H9 (cell line): ENCODE measurements around the gene PCGF6. TPM values are rescaled to one million over a fixed set of nuclear protein-coding genes. Genes with fewer than 3 reads are reported as not detected.

ENCODE experiments used
- DNase-seq: peaks from one replicate; pipeline ENCODE4 v3.0.0-alpha.2; 2017
- H2AFZ ChIP-seq: one replicate; pipeline ENCODE4 v1.6.1; 2013; ENCODE audit warnings: mild to moderate bottlenecking, low read length, control low read depth, moderate library complexity
- H2AK5ac ChIP-seq: 2 replicates; pipeline ENCODE4 v1.6.1; 2013; ENCODE audit warnings: low read length, control low read depth, mixed read lengths; ENCODE audit not compliant: insufficient read length
- H2BK120ac ChIP-seq: one replicate; pipeline ENCODE4 v1.6.1; 2013; ENCODE audit warnings: low read depth, mild to moderate bottlenecking, low read length, control low read depth, inconsistent platforms; ENCODE audit not compliant: poor library complexity, severe bottlenecking
- H2BK12ac ChIP-seq: 2 replicates; pipeline ENCODE4 v1.6.1; 2013; ENCODE audit warnings: low read length, control low read depth, mixed read lengths, low read depth; ENCODE audit not compliant: insufficient read length
- H2BK15ac ChIP-seq: 2 replicates; pipeline ENCODE4 v1.6.1; 2013; ENCODE audit warnings: low read depth, low read length, control low read depth
- H2BK20ac ChIP-seq: one replicate; pipeline ENCODE4 v1.6.1; 2013; ENCODE audit warnings: low read depth, mild to moderate bottlenecking, low read length, control low read depth, inconsistent platforms; ENCODE audit not compliant: poor library complexity, severe bottlenecking
- H2BK5ac ChIP-seq: 2 replicates; pipeline ENCODE4 v1.6.1; 2013; ENCODE audit warnings: low read length, control low read depth, mixed read lengths; ENCODE audit not compliant: insufficient read length
- H3K14ac ChIP-seq: 2 replicates; pipeline ENCODE4 v1.6.1; 2013; ENCODE audit warnings: low read length, control low read depth; ENCODE audit not compliant: insufficient read depth
- H3K18ac ChIP-seq: 2 replicates; pipeline ENCODE4 v1.6.1; 2013; ENCODE audit warnings: low read depth, mild to moderate bottlenecking, mixed read lengths, low read length, control low read depth; ENCODE audit not compliant: insufficient read length
- H3K23ac ChIP-seq: 2 replicates; pipeline ENCODE4 v1.6.1; 2013; ENCODE audit warnings: low read length, control low read depth, mixed read lengths, low read depth; ENCODE audit not compliant: insufficient read length
- H3K23me2 ChIP-seq: 2 replicates; pipeline ENCODE4 v1.6.1; 2013; ENCODE audit warnings: low read depth, mild to moderate bottlenecking, mixed read lengths, low read length, control low read depth; ENCODE audit not compliant: insufficient read length, poor library complexity, severe bottlenecking
- H3K27ac ChIP-seq: 2 replicates; pipeline ENCODE4 v1.5.1; 2013; ENCODE audit warnings: low read length, control low read depth, mixed read lengths, low read depth; ENCODE audit not compliant: insufficient read length
- H3K27me3 ChIP-seq: 2 replicates; pipeline ENCODE4 v1.6.1; 2013; ENCODE audit warnings: low read length, control low read depth, inconsistent platforms; ENCODE audit not compliant: insufficient read depth
- H3K4ac ChIP-seq: 2 replicates; pipeline ENCODE4 v1.6.1; 2013; ENCODE audit warnings: low read depth, mild to moderate bottlenecking, control low read depth, inconsistent platforms, low read length, moderate library complexity
- H3K4me1 ChIP-seq: 2 replicates; pipeline ENCODE4 v1.6.1; 2013; ENCODE audit warnings: low read length, control low read depth, inconsistent platforms; ENCODE audit not compliant: insufficient read depth
- H3K4me2 ChIP-seq: 2 replicates; pipeline ENCODE4 v1.6.1; 2013; ENCODE audit warnings: low read length, control low read depth, mixed read lengths; ENCODE audit not compliant: insufficient read length, insufficient read depth
- H3K56ac ChIP-seq: 2 replicates; pipeline ENCODE4 v1.6.1; 2013; ENCODE audit warnings: low read depth, mild to moderate bottlenecking, mixed read lengths, low read length, control low read depth; ENCODE audit not compliant: insufficient read length
- H3K79me1 ChIP-seq: 2 replicates; pipeline ENCODE4 v1.6.1; 2013; ENCODE audit warnings: low read depth, mild to moderate bottlenecking, moderate library complexity, low read length, control low read depth, inconsistent platforms; ENCODE audit not compliant: insufficient read depth, poor library complexity, severe bottlenecking
- H3K79me2 ChIP-seq: 2 replicates; pipeline ENCODE4 v1.6.1; 2013; ENCODE audit warnings: low read length, control low read depth, inconsistent platforms; ENCODE audit not compliant: insufficient read depth
- H3K9ac ChIP-seq: 2 replicates; pipeline ENCODE4 v1.6.1; 2013; ENCODE audit warnings: low read length, control low read depth, mixed read lengths; ENCODE audit not compliant: insufficient read length; ENCODE audit errors: extremely low read depth
- H3K9me3 ChIP-seq: one replicate; pipeline ENCODE4 v1.6.1; 2013; ENCODE audit warnings: low read depth, low read length, inconsistent platforms; ENCODE audit not compliant: control insufficient read depth
- H3T11ph ChIP-seq: one replicate; pipeline ENCODE4 v1.6.1; 2013; ENCODE audit warnings: mild to moderate bottlenecking, low read length, control low read depth, inconsistent platforms
- H4K20me1 ChIP-seq: one replicate; pipeline ENCODE4 v1.6.1; 2013; ENCODE audit not compliant: control insufficient read depth, insufficient read length, insufficient read depth
- H4K5ac ChIP-seq: 2 replicates; pipeline ENCODE4 v1.6.1; 2013; ENCODE audit warnings: low read depth, mild to moderate bottlenecking, mixed read lengths, low read length, control low read depth; ENCODE audit not compliant: insufficient read length
- H4K8ac ChIP-seq: replicated peaks from 2 replicates; pipeline ENCODE4 v1.6.1; 2013; ENCODE audit warnings: low read length, control low read depth, mixed read lengths, low read depth; ENCODE audit not compliant: insufficient read length
- H4K91ac ChIP-seq: 2 replicates; pipeline ENCODE4 v1.6.1; 2013; ENCODE audit warnings: low read depth, mild to moderate bottlenecking, moderate library complexity, mixed read lengths, low read length, control low read depth; ENCODE audit not compliant: insufficient read length
- H3K27ac Mint-ChIP-seq, 3 experiments: 2 replicates in 2 of 3; 3 replicates in 1 of 3; pipeline ENCODE4 v1.8.0; 2020 to 2021; ENCODE audit warnings: mixed read lengths in 3 of 3, mild to moderate bottlenecking in 1 of 3, moderate library complexity in 1 of 3
- H3K27me3 Mint-ChIP-seq: 2 replicates; pipeline ENCODE4 v1.8.0; 2021; ENCODE audit warnings: low read depth, mild to moderate bottlenecking, moderate library complexity, mixed read lengths
- H3K36me3 Mint-ChIP-seq, 3 experiments: 2 replicates in 2 of 3; 3 replicates in 1 of 3; pipeline ENCODE4 v1.8.0; 2020 to 2021; ENCODE audit warnings: low read depth in 3 of 3, mixed read lengths in 3 of 3; ENCODE audit not compliant: insufficient read depth in 1 of 3
- H3K4me1 Mint-ChIP-seq, 2 experiments: 2 replicates each; pipeline ENCODE4 v1.8.0; 2020; ENCODE audit warnings: mixed read lengths in 2 of 2
- H3K4me3 Mint-ChIP-seq, 2 experiments: 2 replicates in 1 of 2; 3 replicates in 1 of 2; pipeline ENCODE4 v1.8.0; 2020 to 2021; ENCODE audit warnings: mild to moderate bottlenecking in 2 of 2, mixed read lengths in 2 of 2, moderate library complexity in 1 of 2
- H3K9me3 Mint-ChIP-seq, 2 experiments: 2 replicates in 1 of 2; 3 replicates in 1 of 2; pipeline ENCODE4 v1.8.0; 2020; ENCODE audit warnings: mild to moderate bottlenecking in 2 of 2, mixed read lengths in 2 of 2, moderate library complexity in 1 of 2
- total RNA-seq: library from RNA; stranded (reverse); gene quantifications from 2 replicates; pipeline ENCODE4 v1.2.1, GENCODE V29; 2021
- TF ChIP-seq, protein P1 (sequence below): fragments of 200-600 bp; sonication (generic); conservative IDR thresholded peaks from 3 replicates; pipeline ENCODE4 v1.8.0; 2021; ENCODE audit warnings: antibody characterized with exemption, mild to moderate bottlenecking

The PCGF6 gene
- total RNA-seq, 1 experiment from 2014 or later, result 23.5 TPM

DNA sequence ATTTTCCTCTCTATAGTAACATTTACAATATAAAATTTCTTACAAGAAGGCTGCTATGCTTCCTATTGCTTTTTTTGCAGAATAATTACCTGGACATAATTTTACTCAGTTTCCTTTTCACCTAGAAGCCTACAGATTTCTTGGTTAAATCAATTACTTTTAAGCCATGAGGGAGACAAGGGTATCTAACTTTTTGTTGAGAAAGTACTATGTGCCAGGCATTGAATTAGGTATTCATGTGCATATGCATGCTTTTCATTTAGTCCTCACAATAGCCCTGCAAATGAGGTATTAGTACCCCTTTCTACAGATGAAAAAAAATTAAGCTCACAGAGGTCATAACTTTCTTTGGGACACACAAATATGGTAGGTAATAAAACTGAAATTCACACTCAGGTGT is 16.4 kb downstream of the PCGF6 start:
- Histone ChIP-seq H2BK20ac (no peak overlapping the region), H3K27me3 (no peaks in the 10 kb centered on the region), H3K23ac (no peak overlapping the region), H3K23me2 (no peaks in the 10 kb centered on the region), H3K18ac (no peak overlapping the region), H3K9ac (no peak overlapping the region), H3K4ac (no peak overlapping the region), H4K8ac (no peak overlapping the region), H2BK12ac (no peak overlapping the region), H3K56ac (no peak overlapping the region), H3K4me1 (no peaks in the 10 kb centered on the region), H4K20me1 (no peaks in the 10 kb centered on the region), H3K27ac (no peak overlapping the region), H2BK120ac (no peak overlapping the region), H2AK5ac (no peak overlapping the region), H4K91ac (no peak overlapping the region), H3K4me2 (no peak overlapping the region), H3K79me1 (no peaks in the 10 kb centered on the region), H3K79me2 (no peaks in the 10 kb centered on the region), H4K5ac (no peak overlapping the region), H3K9me3 (no peaks in the 10 kb centered on the region), H2BK15ac (no peak overlapping the region), H2AFZ (no peak overlapping the region), H2BK5ac (no peak overlapping the region), H3T11ph (no peak overlapping the region), H3K14ac (no peak overlapping the region)
- peaks cover 23 to 72% (median 51%) of the 10 kb centered on the region in 3 experiments; a peak in 6 of 7 replicates for H3K36me3 Mint-ChIP-seq
- H3K4me3 Mint-ChIP-seq, result no peak overlapping the region
- TF ChIP-seq, protein P1, sequence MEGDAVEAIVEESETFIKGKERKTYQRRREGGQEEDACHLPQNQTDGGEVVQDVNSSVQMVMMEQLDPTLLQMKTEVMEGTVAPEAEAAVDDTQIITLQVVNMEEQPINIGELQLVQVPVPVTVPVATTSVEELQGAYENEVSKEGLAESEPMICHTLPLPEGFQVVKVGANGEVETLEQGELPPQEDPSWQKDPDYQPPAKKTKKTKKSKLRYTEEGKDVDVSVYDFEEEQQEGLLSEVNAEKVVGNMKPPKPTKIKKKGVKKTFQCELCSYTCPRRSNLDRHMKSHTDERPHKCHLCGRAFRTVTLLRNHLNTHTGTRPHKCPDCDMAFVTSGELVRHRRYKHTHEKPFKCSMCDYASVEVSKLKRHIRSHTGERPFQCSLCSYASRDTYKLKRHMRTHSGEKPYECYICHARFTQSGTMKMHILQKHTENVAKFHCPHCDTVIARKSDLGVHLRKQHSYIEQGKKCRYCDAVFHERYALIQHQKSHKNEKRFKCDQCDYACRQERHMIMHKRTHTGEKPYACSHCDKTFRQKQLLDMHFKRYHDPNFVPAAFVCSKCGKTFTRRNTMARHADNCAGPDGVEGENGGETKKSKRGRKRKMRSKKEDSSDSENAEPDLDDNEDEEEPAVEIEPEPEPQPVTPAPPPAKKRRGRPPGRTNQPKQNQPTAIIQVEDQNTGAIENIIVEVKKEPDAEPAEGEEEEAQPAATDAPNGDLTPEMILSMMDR, result no peak
- no peaks in the 10 kb centered on the region for H3K4me1 Mint-ChIP-seq
- H3K9me3 Mint-ChIP-seq, result no peaks in the 10 kb centered on the region
- no peaks in the 10 kb centered on the region for H3K27me3 Mint-ChIP-seq
- no peak for DNase-seq
- no peak overlapping the region for H3K27ac Mint-ChIP-seq
